ENCODE measurements around the gene F10. TPM values are rescaled to one million over a fixed set of nuclear protein-coding genes. Genes with fewer than 3 reads are reported as not detected.

Gene F10
- total RNA-seq, 2 donors from 2014 or later: 25.5 to 31.5 TPM

GRCh38 chr13:113187883-113188665, 65.5 kb downstream of the F10 start:
- no peak for ATAC-seq (ENCODE audit: insufficient number of reproducible peaks, low FRiP score, low read depth)
- Histone ChIP-seq H3K4me3 (no peak overlapping the region), H3K9me3 (no peaks in the 10 kb centered on the region), H3K4me1 (ENCODE audit: control insufficient read depth in 1 of 2, low read depth in 2 of 2) (no peaks in the 10 kb centered on the region), H3K27ac (no peak overlapping the region), H3K36me3 (peaks cover 21% of the 10 kb centered on the region), H3K27me3 (replicated peaks; ENCODE audit: insufficient read depth) (no peaks in the 10 kb centered on the region)
- DNase-seq (ENCODE audit: low spot score): no peak
- TF ChIP-seq CTCF (IDR thresholded peaks at IDR 0.05): no peak

GRCh38 chr13:113190181-113190580, 67.6 kb downstream of the F10 start:
- no peak overlapping the region for H3K4me3 ChIP-seq
- no peak for TF ChIP-seq CTCF (IDR thresholded peaks at IDR 0.05)
- H3K27me3 ChIP-seq (replicated peaks; ENCODE audit: insufficient read depth): no peaks in the 10 kb centered on the region
- DNase-seq (ENCODE audit: low spot score) (no peak), ATAC-seq (ENCODE audit: insufficient number of reproducible peaks, low FRiP score, low read depth) (no peak)
- H3K4me1 ChIP-seq (ENCODE audit: control insufficient read depth in 1 of 2, low read depth in 2 of 2): no peaks in the 10 kb centered on the region
- H3K36me3 ChIP-seq: peaks cover 19% of the 10 kb centered on the region
- no peak overlapping the region for H3K27ac ChIP-seq
- no peaks in the 10 kb centered on the region for H3K9me3 ChIP-seq

- no peak overlapping the region for H3K27ac ChIP-seq
- TF ChIP-seq CTCF (IDR thresholded peaks at IDR 0.05): no peak
- DNase-seq (ENCODE audit: low spot score) (no peak), ATAC-seq (ENCODE audit: insufficient number of reproducible peaks, low FRiP score, low read depth) (no peak)
- no peaks in the 10 kb centered on the region for H3K9me3 ChIP-seq
- peaks cover 13% of the 10 kb centered on the region for H3K36me3 ChIP-seq
- no peaks in the 10 kb centered on the region for H3K27me3 ChIP-seq (replicated peaks; ENCODE audit: insufficient read depth)
- H3K4me1 ChIP-seq (ENCODE audit: control insufficient read depth in 1 of 2, low read depth in 2 of 2): no peaks in the 10 kb centered on the region
- H3K4me3 ChIP-seq: no peak overlapping the region
Observed at GRCh38 chr13:113192279-113192678, 69.7 kb downstream of the F10 start.

- Histone ChIP-seq H3K4me3 (no peak overlapping the region), H3K27ac (no peak overlapping the region), H3K27me3 (replicated peaks; ENCODE audit: insufficient read depth) (no peaks in the 10 kb centered on the region), H3K4me1 (ENCODE audit: control insufficient read depth in 1 of 2, low read depth in 2 of 2) (no peaks in the 10 kb centered on the region), H3K36me3 (peaks cover 16% of the 10 kb centered on the region), H3K9me3 (no peaks in the 10 kb centered on the region)
- no peak for DNase-seq (ENCODE audit: low spot score)
- TF ChIP-seq CTCF (IDR thresholded peaks at IDR 0.05): no peak
- ATAC-seq (ENCODE audit: insufficient number of reproducible peaks, low FRiP score, low read depth): no peak
Observed at GRCh38 chr13:113192902-113193301, 70.3 kb downstream of the F10 start.

GRCh38 chr13:113195360-113195759, 72.8 kb downstream of the F10 start:
- Histone ChIP-seq H3K27ac (no peak overlapping the region), H3K27me3 (replicated peaks; ENCODE audit: insufficient read depth) (no peaks in the 10 kb centered on the region), H3K4me1 (ENCODE audit: control insufficient read depth in 1 of 2, low read depth in 2 of 2) (no peaks in the 10 kb centered on the region), H3K36me3 (peaks cover 36% of the 10 kb centered on the region), H3K9me3 (no peaks in the 10 kb centered on the region), H3K4me3 (no peak overlapping the region)
- no peak for ATAC-seq (ENCODE audit: insufficient number of reproducible peaks, low FRiP score, low read depth)
- DNase-seq (ENCODE audit: low spot score): no peak
- no peak for TF ChIP-seq CTCF (IDR thresholded peaks at IDR 0.05)

Data from thoracic aorta (tissue), 2 donors.